H1 (cell line): ENCODE results near the gene WDR91.

Experiments used
- FOSL1 ChIP-seq: IDR thresholded peaks from 2 replicates; pipeline ENCODE4 v1.6.1; 2011; ENCODE audit warnings: mild to moderate bottlenecking, low read depth, low read length, moderate library complexity; ENCODE audit not compliant: insufficient read depth
- POLR2A ChIP-seq, 2 experiments: IDR thresholded peaks; 1 replicate in 1 of 2; 2 replicates in 1 of 2; pipeline ENCODE4 v1.6.1; 2011; ENCODE audit warnings: low read depth in 2 of 2, low read length in 2 of 2, mild to moderate bottlenecking in 2 of 2; ENCODE audit errors: control extremely low read depth in 1 of 2
- RFX5 ChIP-seq: IDR thresholded peaks from 2 replicates; pipeline ENCODE4 v1.6.1; 2011; ENCODE audit warnings: low read depth, low read length, improper control_type of control experiment, borderline replicate concordance
- SP2 ChIP-seq: IDR thresholded peaks from 2 replicates; pipeline ENCODE4 v1.6.1; 2012; ENCODE audit warnings: mild to moderate bottlenecking, low read length, inconsistent platforms
- SRF ChIP-seq: IDR thresholded peaks from 2 replicates; pipeline ENCODE4 v1.6.1; 2011; ENCODE audit warnings: mild to moderate bottlenecking, low read depth, low read length, moderate library complexity
- YY1 ChIP-seq: IDR thresholded peaks from 2 replicates; pipeline ENCODE4 v1.6.1; 2011; ENCODE audit warnings: low read depth, mild to moderate bottlenecking, low read length
- ZNF274 ChIP-seq: IDR thresholded peaks from 2 replicates; pipeline ENCODE4 v1.7.0; 2012; ENCODE audit warnings: low read length, borderline replicate concordance; ENCODE audit errors: extremely low read depth
- TF ChIP-seq, protein P1 (sequence below), 3 experiments: IDR thresholded peaks; 1 replicate in 2 of 3; 2 replicates in 1 of 3; pipeline versions ENCODE4 v1.5.1 to v1.6.1; 2011; ENCODE audit warnings: low read length in 3 of 3, mild to moderate bottlenecking in 3 of 3, inconsistent platforms in 2 of 3, low read depth in 1 of 3, moderate library complexity in 1 of 3; ENCODE audit not compliant: insufficient read depth in 1 of 3; ENCODE audit errors: control extremely low read depth in 1 of 3

DNA sequence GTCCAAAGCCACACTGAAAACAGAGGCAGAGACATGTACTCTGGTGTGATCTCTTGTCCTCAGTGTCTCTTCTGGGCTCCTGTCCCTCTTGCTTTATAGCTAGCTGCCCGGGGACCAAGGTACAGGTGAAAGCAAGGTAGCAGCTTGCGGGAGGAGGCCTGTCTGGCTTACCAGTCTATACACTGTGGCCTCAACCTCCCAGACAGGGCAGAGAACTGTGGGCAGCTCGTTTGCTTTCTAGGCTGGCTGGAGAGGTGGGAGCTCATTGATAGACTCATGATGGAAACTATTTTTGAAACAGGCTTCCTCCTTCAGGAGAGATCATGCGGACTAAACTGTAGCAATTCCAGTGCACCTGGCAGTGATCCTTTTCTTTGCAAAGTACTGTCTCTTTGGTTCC, 45.5 kb downstream of the WDR91 start:
- TF ChIP-seq RFX5 (no peak), YY1 (no peak), SP2 (no peak), FOSL1 (no peak), ZNF274 (no peak), POLR2A (IDR thresholded peaks at IDR 0.05; ENCODE audit: control extremely low read depth in 1 of 2, low read depth in 2 of 2, low read length in 2 of 2) (no peak), SRF (no peak)
- TF ChIP-seq, protein P1, sequence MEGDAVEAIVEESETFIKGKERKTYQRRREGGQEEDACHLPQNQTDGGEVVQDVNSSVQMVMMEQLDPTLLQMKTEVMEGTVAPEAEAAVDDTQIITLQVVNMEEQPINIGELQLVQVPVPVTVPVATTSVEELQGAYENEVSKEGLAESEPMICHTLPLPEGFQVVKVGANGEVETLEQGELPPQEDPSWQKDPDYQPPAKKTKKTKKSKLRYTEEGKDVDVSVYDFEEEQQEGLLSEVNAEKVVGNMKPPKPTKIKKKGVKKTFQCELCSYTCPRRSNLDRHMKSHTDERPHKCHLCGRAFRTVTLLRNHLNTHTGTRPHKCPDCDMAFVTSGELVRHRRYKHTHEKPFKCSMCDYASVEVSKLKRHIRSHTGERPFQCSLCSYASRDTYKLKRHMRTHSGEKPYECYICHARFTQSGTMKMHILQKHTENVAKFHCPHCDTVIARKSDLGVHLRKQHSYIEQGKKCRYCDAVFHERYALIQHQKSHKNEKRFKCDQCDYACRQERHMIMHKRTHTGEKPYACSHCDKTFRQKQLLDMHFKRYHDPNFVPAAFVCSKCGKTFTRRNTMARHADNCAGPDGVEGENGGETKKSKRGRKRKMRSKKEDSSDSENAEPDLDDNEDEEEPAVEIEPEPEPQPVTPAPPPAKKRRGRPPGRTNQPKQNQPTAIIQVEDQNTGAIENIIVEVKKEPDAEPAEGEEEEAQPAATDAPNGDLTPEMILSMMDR (IDR thresholded peaks at IDR 0.05; ENCODE audit: control extremely low read depth in 1 of 3, insufficient read depth in 1 of 3, low read depth in 1 of 3, low read length in 3 of 3) = no peak
